WERI-Rb-1 (cell line): ENCODE measurements around the gene GSC2.

Experiments used
- DNase-seq: peaks from one replicate; pipeline ENCODE4 v3.0.0-alpha.2; 2020
- H3K27ac ChIP-seq: fragments of 250-450 bp; sonication (Bioruptor Pico); 2 replicates; pipeline ENCODE4 v1.5.1; 2020; ENCODE audit warnings: mild to moderate bottlenecking, moderate library complexity
- H3K27me3 ChIP-seq: fragments of 250-450 bp; sonication (Bioruptor Pico); 2 replicates; pipeline ENCODE4 v1.5.1; 2021; ENCODE audit warnings: mild to moderate bottlenecking, low read depth, moderate library complexity; ENCODE audit not compliant: insufficient read depth, severe bottlenecking
- H3K36me3 ChIP-seq: fragments of 250-450 bp; sonication (Bioruptor Pico); 2 replicates; pipeline ENCODE4 v1.5.1; 2020; ENCODE audit warnings: mild to moderate bottlenecking, moderate library complexity
- H3K4me3 ChIP-seq: 2 replicates; pipeline ENCODE4 v1.5.1; 2011; ENCODE audit warnings: low read depth, mild to moderate bottlenecking, control low read depth, low read length
- H3K9me3 ChIP-seq: fragments of 250-450 bp; sonication (Bioruptor Pico); 2 replicates; pipeline ENCODE4 v1.5.1; 2021; ENCODE audit warnings: mild to moderate bottlenecking, moderate library complexity; ENCODE audit not compliant: severe bottlenecking
- CTCF ChIP-seq: IDR thresholded peaks from 2 replicates; pipeline ENCODE4 v1.5.1; 2011; ENCODE audit warnings: low read depth, mild to moderate bottlenecking, control low read depth, inconsistent platforms, low read length

The GSC2 gene

GRCh38 chr22:19138217-19139000 is 11.7 kb downstream of the GSC2 start:
- no peak for TF ChIP-seq CTCF
- H3K9me3 ChIP-seq: no peaks in the 10 kb centered on the region
- no peaks in the 10 kb centered on the region for H3K27me3 ChIP-seq
- H3K36me3 ChIP-seq: peaks cover 88% of the 10 kb centered on the region
- no peak for DNase-seq
- no peak overlapping the region for H3K27ac ChIP-seq
- no peak overlapping the region for H3K4me3 ChIP-seq

GRCh38 chr22:19137384-19138216 is 12.5 kb downstream of the GSC2 start:
- no peak for TF ChIP-seq CTCF
- no peak overlapping the region for H3K4me3 ChIP-seq
- peaks cover 93% of the 10 kb centered on the region for H3K36me3 ChIP-seq
- no peak for DNase-seq
- no peaks in the 10 kb centered on the region for H3K27me3 ChIP-seq
- H3K9me3 ChIP-seq: no peaks in the 10 kb centered on the region
- H3K27ac ChIP-seq: no peak overlapping the region

- Histone ChIP-seq H3K27me3 (no peaks in the 10 kb centered on the region), H3K36me3 (peaks cover 89% of the 10 kb centered on the region), H3K4me3 (no peak overlapping the region), H3K27ac (no peak overlapping the region), H3K9me3 (no peaks in the 10 kb centered on the region)
- no peak for TF ChIP-seq CTCF
- DNase-seq: no peak
Observed at GRCh38 chr22:19136915-19137314, 13.2 kb downstream of the GSC2 start.

GRCh38 chr22:19134874-19135273 is 15.2 kb downstream of the GSC2 start:
- H3K36me3 ChIP-seq: peaks cover 72% of the 10 kb centered on the region
- H3K27ac ChIP-seq: no peak overlapping the region
- no peak for DNase-seq
- no peaks in the 10 kb centered on the region for H3K27me3 ChIP-seq
- H3K9me3 ChIP-seq: no peaks in the 10 kb centered on the region
- no peak for TF ChIP-seq CTCF
- no peak overlapping the region for H3K4me3 ChIP-seq

GRCh38 chr22:19134176-19134831 is 15.8 kb downstream of the GSC2 start:
- H3K9me3 ChIP-seq: no peaks in the 10 kb centered on the region
- peaks cover 67% of the 10 kb centered on the region for H3K36me3 ChIP-seq

More at GRCh38 chr22:19134176-19134831, 15.8 kb downstream of the GSC2 start:
- no peak overlapping the region for H3K4me3 ChIP-seq
- no peaks in the 10 kb centered on the region for H3K27me3 ChIP-seq
- no peak for TF ChIP-seq CTCF
- no peak for DNase-seq
- H3K27ac ChIP-seq: no peak overlapping the region
